Mesenchymal stem cell (in vitro differentiated cells and primary cell): Measurements from ENCODE around the gene CACFD1.
"Not testable (repeated sequence)": the region's sequence is repeated elsewhere in the genome, so short reads cannot be mapped to it uniquely, and the experiment has no call there.

Source experiments
- DNase-seq: peaks from one replicate; pipeline ENCODE4 v3.0.0-alpha.2; 2013
- H2AFZ ChIP-seq: one replicate; pipeline ENCODE4 v1.6.1; 2013; ENCODE audit warnings: low read depth, mild to moderate bottlenecking, control low read depth, inconsistent platforms, low read length, moderate library complexity
- H2AK5ac ChIP-seq: 2 replicates; pipeline ENCODE4 v1.6.1; 2013; ENCODE audit warnings: low read length, moderate library complexity, mild to moderate bottlenecking, inconsistent platforms; ENCODE audit not compliant: severe bottlenecking
- H2BK120ac ChIP-seq: one replicate; pipeline ENCODE4 v1.6.1; 2013; ENCODE audit warnings: low read depth, mild to moderate bottlenecking, inconsistent platforms, low read length, moderate library complexity
- H2BK12ac ChIP-seq, 2 experiments: one replicate each; pipeline ENCODE4 v1.6.1; 2013; ENCODE audit warnings: inconsistent platforms in 2 of 2, low read length in 2 of 2, mild to moderate bottlenecking in 2 of 2, moderate library complexity in 2 of 2, control low read depth in 1 of 2
- H2BK15ac ChIP-seq: one replicate; pipeline ENCODE4 v1.6.1; 2013; ENCODE audit warnings: mild to moderate bottlenecking, low read depth, inconsistent platforms; ENCODE audit not compliant: poor library complexity, severe bottlenecking
- H2BK5ac ChIP-seq: 2 replicates; pipeline ENCODE4 v1.6.1; 2013; ENCODE audit warnings: low read depth, mild to moderate bottlenecking, low read length, control low read depth, inconsistent platforms; ENCODE audit not compliant: poor library complexity, severe bottlenecking
- H3K14ac ChIP-seq, 2 experiments: one replicate each; pipeline ENCODE4 v1.6.1; 2013; ENCODE audit warnings: inconsistent platforms in 2 of 2, low read length in 2 of 2, control low read depth in 1 of 2, mild to moderate bottlenecking in 1 of 2, moderate library complexity in 1 of 2
- H3K18ac ChIP-seq, 2 experiments: one replicate each; pipeline ENCODE4 v1.6.1; 2013; ENCODE audit warnings: inconsistent platforms in 2 of 2, low read length in 2 of 2, control low read depth in 1 of 2, low read depth in 1 of 2, mild to moderate bottlenecking in 1 of 2
- H3K23ac ChIP-seq, 2 experiments: one replicate each; pipeline ENCODE4 v1.6.1; 2013; ENCODE audit warnings: inconsistent platforms in 2 of 2, low read length in 2 of 2, mild to moderate bottlenecking in 2 of 2, moderate library complexity in 2 of 2, control low read depth in 1 of 2
- H3K27ac ChIP-seq: 2 replicates; pipeline ENCODE4 v1.5.1; 2013; ENCODE audit warnings: mild to moderate bottlenecking, moderate library complexity, low read length, control low read depth, inconsistent platforms; ENCODE audit not compliant: poor library complexity, severe bottlenecking
- H3K27me3 ChIP-seq, 2 experiments: 2 replicates each; pipeline versions ENCODE4 v1.6.1 to v1.7.0; 2013; ENCODE audit warnings: low read length in 2 of 2, mild to moderate bottlenecking in 2 of 2, moderate library complexity in 2 of 2, control low read depth in 1 of 2, inconsistent platforms in 1 of 2; ENCODE audit not compliant: control insufficient read depth in 1 of 2, insufficient read depth in 1 of 2
- H3K36me3 ChIP-seq, 2 experiments: 2 replicates each; pipeline versions ENCODE4 v1.6.1 to v1.7.0; 2013; ENCODE audit warnings: low read length in 2 of 2, control low read depth in 1 of 2, inconsistent platforms in 1 of 2, low read depth in 1 of 2, mild to moderate bottlenecking in 1 of 2; ENCODE audit not compliant: insufficient read depth in 2 of 2, control insufficient read depth in 1 of 2
- H3K4ac ChIP-seq, 2 experiments: one replicate each; pipeline ENCODE4 v1.6.1; 2013; ENCODE audit warnings: inconsistent platforms in 2 of 2, low read length in 2 of 2, mild to moderate bottlenecking in 2 of 2, moderate library complexity in 2 of 2, control low read depth in 1 of 2, low read depth in 1 of 2
- H3K4me1 ChIP-seq: 2 replicates; pipeline ENCODE4 v1.6.1; 2013; ENCODE audit warnings: low read depth, low read length, control low read depth; ENCODE audit not compliant: control insufficient read depth, insufficient read depth
- H3K4me2 ChIP-seq: 2 replicates; pipeline ENCODE4 v1.6.1; 2013; ENCODE audit warnings: low read length, mild to moderate bottlenecking, inconsistent platforms; ENCODE audit not compliant: poor library complexity, severe bottlenecking
- H3K4me3 ChIP-seq, 2 experiments: 2 replicates each; pipeline versions ENCODE4 v1.5.1 to v1.7.0; 2013; ENCODE audit warnings: low read length in 2 of 2, mild to moderate bottlenecking in 2 of 2, control low read depth in 1 of 2, low read depth in 1 of 2; ENCODE audit not compliant: insufficient read depth in 1 of 2
- H3K79me1 ChIP-seq: replicated peaks from 2 replicates; pipeline ENCODE4 v1.6.1; 2013; ENCODE audit warnings: mild to moderate bottlenecking, control low read depth, low read length, inconsistent platforms; ENCODE audit not compliant: poor library complexity, severe bottlenecking
- H3K9ac ChIP-seq: 2 replicates; pipeline ENCODE4 v1.7.0; 2013; ENCODE audit warnings: mild to moderate bottlenecking, low read length, moderate library complexity
- H3K9me3 ChIP-seq: 2 replicates; pipeline ENCODE4 v1.7.0; 2013; ENCODE audit warnings: mild to moderate bottlenecking, low read length; ENCODE audit not compliant: control insufficient read depth
- H4K8ac ChIP-seq: one replicate; pipeline ENCODE4 v1.6.1; 2013; ENCODE audit warnings: inconsistent platforms, mild to moderate bottlenecking, low read length, moderate library complexity
- H4K91ac ChIP-seq: one replicate; pipeline ENCODE4 v1.6.1; 2013; ENCODE audit warnings: mild to moderate bottlenecking, low read length, inconsistent platforms
- WGBS: methylation state at CpG from one replicate; pipeline ENCODE4 v1.1.7; 2013; ENCODE audit warnings: mixed read lengths; 5-methylcytosine and 5-hydroxymethylcytosine counted together

Gene CACFD1

DNA sequence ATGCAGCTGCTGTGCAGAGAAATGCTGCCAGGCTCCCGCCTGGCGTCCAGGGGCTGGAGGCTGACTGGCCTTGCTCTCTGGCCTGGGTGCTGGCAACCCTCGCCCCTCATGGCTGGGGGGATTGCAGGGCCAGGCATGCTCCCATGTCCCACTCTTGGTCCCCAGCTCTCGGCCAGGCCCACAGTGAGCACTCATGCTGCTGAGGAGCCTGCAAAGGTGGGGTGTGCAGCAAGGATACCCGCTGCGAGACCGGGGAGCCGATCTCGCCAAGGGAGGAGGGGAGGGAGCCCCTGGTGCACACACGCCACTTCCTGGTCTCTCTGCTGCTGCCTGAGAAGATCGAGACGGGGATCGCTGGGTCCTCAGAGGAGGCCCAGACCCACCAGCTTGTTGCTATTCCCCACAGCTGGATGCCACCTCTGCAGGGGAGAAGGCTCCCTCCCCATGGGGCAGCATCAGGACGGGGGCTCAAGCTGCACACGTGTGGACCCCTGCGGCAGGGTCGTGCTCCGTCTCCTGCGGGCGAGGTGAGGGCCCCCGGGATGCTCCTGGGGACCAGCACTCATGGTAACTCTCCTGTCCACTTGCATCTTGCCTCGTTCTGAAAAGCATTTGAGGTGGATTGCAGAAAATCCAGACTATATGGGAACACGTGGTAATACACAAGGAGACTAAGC lies 14.3 kb upstream of the CACFD1 start:
- H3K9ac ChIP-seq = no peak overlapping the region
- peaks cover 0 to 23% of the 10 kb centered on the region in 2 experiments for H3K27me3 ChIP-seq
- 87% methylated on average over 23 of the region's 23 CpGs for WGBS
- H3K36me3 ChIP-seq = no peaks in the 10 kb centered on the region
- H3K23ac ChIP-seq = no peak overlapping the region
- no peak for DNase-seq
- no peak overlapping the region for H2AK5ac ChIP-seq
- no peak overlapping the region for H2BK15ac ChIP-seq
- H3K4me2 ChIP-seq = no peak overlapping the region
- no peak overlapping the region for H3K4ac ChIP-seq
- no peak overlapping the region for H3K14ac ChIP-seq
- H4K91ac ChIP-seq = no peak overlapping the region
- no peaks in the 10 kb centered on the region for H3K79me1 ChIP-seq
- no peaks in the 10 kb centered on the region for H3K9me3 ChIP-seq
- H2BK12ac ChIP-seq = no peak overlapping the region
- no peak overlapping the region for H2BK5ac ChIP-seq
- H4K8ac ChIP-seq = no peak overlapping the region
- no peak overlapping the region for H3K18ac ChIP-seq
- no peak overlapping the region for H2BK120ac ChIP-seq
- no peak overlapping the region for H3K4me3 ChIP-seq
- no peak overlapping the region for H2AFZ ChIP-seq
- peaks cover 9% of the 10 kb centered on the region for H3K4me1 ChIP-seq
- no peak overlapping the region for H3K27ac ChIP-seq

GRCh38 chr9:133448487-133448972 lies 11.2 kb upstream of the CACFD1 start:
- WGBS = 82% methylated on average over 13 of the region's 13 CpGs
- H3K4me1 ChIP-seq = peaks cover 9% of the 10 kb centered on the region
- no peak overlapping the region for H2BK5ac ChIP-seq
- no peak overlapping the region for H3K27ac ChIP-seq
- H3K79me1 ChIP-seq = no peaks in the 10 kb centered on the region
- no peak overlapping the region for H2AFZ ChIP-seq
- H3K14ac ChIP-seq = no peak overlapping the region
- H3K36me3 ChIP-seq = no peaks in the 10 kb centered on the region
- peaks cover 0 to 23% of the 10 kb centered on the region in 2 experiments for H3K27me3 ChIP-seq
- H2BK120ac ChIP-seq = no peak overlapping the region
- no peak overlapping the region for H3K4ac ChIP-seq
- H3K4me3 ChIP-seq = no peak overlapping the region
- no peak overlapping the region for H2AK5ac ChIP-seq
- H3K9me3 ChIP-seq = no peaks in the 10 kb centered on the region
- H3K23ac ChIP-seq = no peak overlapping the region
- H2BK15ac ChIP-seq = no peak overlapping the region
- no peak overlapping the region for H4K8ac ChIP-seq
- H3K9ac ChIP-seq = no peak overlapping the region
- no peak overlapping the region for H3K4me2 ChIP-seq
- H4K91ac ChIP-seq = no peak overlapping the region
- H3K18ac ChIP-seq = no peak overlapping the region
- DNase-seq = no peak
- H2BK12ac ChIP-seq = no peak overlapping the region

- Histone ChIP-seq H2AK5ac (no peak overlapping the region), H2BK5ac (no peak overlapping the region), H2BK15ac (no peak overlapping the region), H3K27ac (no peak overlapping the region), H3K9me3 (no peaks in the 10 kb centered on the region), H3K4me3 (no peak overlapping the region), H4K91ac (no peak overlapping the region), H3K4me2 (no peak overlapping the region), H3K4ac (no peak overlapping the region), H3K14ac (no peak overlapping the region), H4K8ac (no peak overlapping the region), H3K79me1 (no peaks in the 10 kb centered on the region), H3K27me3 (peaks cover 0 to 13% of the 10 kb centered on the region in 2 experiments), H2BK12ac (no peak overlapping the region), H3K36me3 (no peaks in the 10 kb centered on the region), H3K9ac (no peak overlapping the region), H2BK120ac (no peak overlapping the region), H3K18ac (no peak overlapping the region), H3K23ac (no peak overlapping the region), H2AFZ (no peak overlapping the region), H3K4me1 (peaks cover 3% of the 10 kb centered on the region)
- no peak for DNase-seq
- 90% methylated on average over 12 of the region's 12 CpGs for WGBS
Measured at GRCh38 chr9:133449760-133450159, 10.0 kb upstream of the CACFD1 start.

GRCh38 chr9:133451865-133452264 lies 7.9 kb upstream of the CACFD1 start:
- H3K18ac ChIP-seq, H2BK15ac ChIP-seq, H2AFZ ChIP-seq, H3K4me2 ChIP-seq, H2BK12ac ChIP-seq, H3K14ac ChIP-seq, H3K9ac ChIP-seq, H2BK120ac ChIP-seq, H3K4me3 ChIP-seq, H3K27me3 ChIP-seq, DNase-seq, H2BK5ac ChIP-seq, H3K9me3 ChIP-seq, H3K79me1 ChIP-seq, H4K91ac ChIP-seq, H2AK5ac ChIP-seq, H3K4me1 ChIP-seq, H3K23ac ChIP-seq, H3K4ac ChIP-seq, H3K27ac ChIP-seq, H4K8ac ChIP-seq: not testable (repeated sequence)
- 96% methylated on average over 5 of the region's 5 CpGs for WGBS
- peaks cover 0 to 10% of the 10 kb centered on the region in 2 experiments for H3K36me3 ChIP-seq
